GM23338 (cell line): ENCODE measurements around the gene S100PBP. TPM values are rescaled to one million over a fixed set of nuclear protein-coding genes. Genes with fewer than 3 reads are reported as not detected.
A peak's percentile ranks its signal among the peaks of the same experiment; 100 is the strongest.

Experiments used
- ATAC-seq: fragments of 200-7000 bp; cut with Tn5 transposase; 3 replicates; pipeline ENCODE4 v1.9.1; 2020
- DNase-seq: peaks from one replicate; pipeline ENCODE4 v3.0.0-alpha.2; 2015; ENCODE audit warnings: low spot score
- H2AFZ ChIP-seq: fragments of 200-600 bp; sonication (generic); 2 replicates; pipeline ENCODE4 v1.8.0; 2016; ENCODE audit warnings: antibody characterized with exemption, mild to moderate bottlenecking, moderate library complexity
- H3F3A ChIP-seq: fragments of 200-600 bp; sonication (generic); replicated peaks from 2 replicates; pipeline ENCODE4 v1.8.0; 2017; ENCODE audit warnings: antibody characterized with exemption, mixed run types, low read depth
- H3K27ac ChIP-seq: fragments of 200-600 bp; sonication (generic); 2 replicates; pipeline ENCODE4 v1.6.1; 2016; ENCODE audit warnings: low read depth
- H3K27me3 ChIP-seq: fragments of 200-600 bp; sonication (generic); 2 replicates; pipeline ENCODE4 v1.8.0; 2016; ENCODE audit warnings: mild to moderate bottlenecking, mixed run types, moderate library complexity; ENCODE audit not compliant: insufficient read depth
- H3K36me3 ChIP-seq: fragments of 200-600 bp; sonication (generic); 2 replicates; pipeline ENCODE4 v1.8.0; 2016; ENCODE audit warnings: mild to moderate bottlenecking; ENCODE audit not compliant: insufficient read depth
- H3K4me1 ChIP-seq: fragments of 200-600 bp; sonication (generic); 2 replicates; pipeline ENCODE4 v1.8.0; 2016; ENCODE audit warnings: mild to moderate bottlenecking, moderate library complexity; ENCODE audit not compliant: insufficient read depth
- H3K4me2 ChIP-seq: fragments of 200-600 bp; sonication (generic); 2 replicates; pipeline ENCODE4 v1.7.1; 2017; ENCODE audit warnings: mixed run types
- H3K4me3 ChIP-seq: fragments of 200-600 bp; sonication (generic); 2 replicates; pipeline ENCODE4 v1.6.1; 2016; ENCODE audit warnings: mixed run types
- H3K79me2 ChIP-seq: fragments of 200-600 bp; sonication (generic); replicated peaks from 2 replicates; pipeline ENCODE4 v1.8.0; 2017; ENCODE audit warnings: mild to moderate bottlenecking; ENCODE audit not compliant: insufficient read depth
- H3K9me2 ChIP-seq: fragments of 200-600 bp; sonication (generic); 2 replicates; pipeline ENCODE4 v1.8.0; 2017; ENCODE audit not compliant: insufficient read depth
- H4K20me1 ChIP-seq: fragments of 200-600 bp; sonication (generic); replicated peaks from 2 replicates; pipeline ENCODE4 v1.8.0; 2017; ENCODE audit warnings: mild to moderate bottlenecking; ENCODE audit not compliant: insufficient read depth
- H3K27ac Mint-ChIP-seq: 2 replicates; pipeline ENCODE4 v1.8.0; 2020; ENCODE audit warnings: inconsistent platforms, mild to moderate bottlenecking, moderate library complexity, mixed read lengths
- H3K27me3 Mint-ChIP-seq: 3 replicates; pipeline ENCODE4 v1.8.0; 2022; ENCODE audit warnings: low read depth, mild to moderate bottlenecking, moderate library complexity, mixed read lengths, inconsistent platforms; ENCODE audit not compliant: insufficient read depth, poor library complexity
- H3K36me3 Mint-ChIP-seq: 3 replicates; pipeline ENCODE4 v1.8.0; 2021; ENCODE audit warnings: low read depth, mild to moderate bottlenecking, inconsistent platforms, moderate library complexity, mixed read lengths
- H3K4me1 Mint-ChIP-seq: 3 replicates; pipeline ENCODE4 v1.8.0; 2020; ENCODE audit warnings: mild to moderate bottlenecking, inconsistent platforms, mixed read lengths
- H3K4me3 Mint-ChIP-seq: 3 replicates; pipeline ENCODE4 v1.8.0; 2021; ENCODE audit warnings: moderate library complexity, mild to moderate bottlenecking, inconsistent platforms, mixed read lengths
- H3K9me3 Mint-ChIP-seq: 3 replicates; pipeline ENCODE4 v1.8.0; 2020; ENCODE audit warnings: moderate library complexity, mild to moderate bottlenecking, inconsistent platforms, mixed read lengths
- EZH2 ChIP-seq: fragments of 200-600 bp; sonication (generic); IDR thresholded peaks from one replicate; pipeline ENCODE4 v1.8.0; 2017; ENCODE audit warnings: antibody characterized with exemption, mild to moderate bottlenecking, low read depth; ENCODE audit not compliant: unreplicated experiment
- EZH2phosphoT487 ChIP-seq: fragments of 200-600 bp; sonication (generic); IDR thresholded peaks from one replicate; pipeline ENCODE4 v1.8.1; 2018; ENCODE audit warnings: antibody characterized with exemption; ENCODE audit not compliant: unreplicated experiment
- NANOG ChIP-seq: IDR thresholded peaks from 2 replicates; pipeline ENCODE4 v1.6.1; 2016; ENCODE audit warnings: antibody characterized with exemption, borderline replicate concordance
- POLR2AphosphoS5 ChIP-seq: IDR thresholded peaks from 2 replicates; pipeline ENCODE4 v1.6.1; 2016; ENCODE audit warnings: antibody characterized with exemption, low read depth
- ZNF331 ChIP-seq: fragments of 250-450 bp; sonication (Bioruptor Pico); IDR thresholded peaks from 2 replicates; pipeline ENCODE4 v1.5.0; 2020; ENCODE audit warnings: low read depth, mild to moderate bottlenecking, moderate library complexity
- polyA plus RNA-seq: library from polyadenylated mRNA; unstranded; fragments of >200 nt; fragmentation: Nextera tagmentation; extraction: Ambion mirVana; gene quantifications from 2 replicates; pipeline ENCODE4 v1.2.1, GENCODE V29; 2016
- total RNA-seq: library from RNA; depleted of rRNA; stranded (reverse); fragments of >200 nt; shearing (Covaris generic); gene quantifications from 2 replicates; pipeline ENCODE4 v1.2.3, GENCODE V29; 2014
- TF ChIP-seq, protein P1 (sequence below): IDR thresholded peaks from one replicate; pipeline ENCODE4 v1.6.1; 2018; ENCODE audit warnings: antibody characterized with exemption; ENCODE audit not compliant: unreplicated experiment
- TF ChIP-seq, protein P2 (sequence below): fragments of 250-450 bp; sonication (Bioruptor Pico); IDR thresholded peaks from 2 replicates; pipeline ENCODE4 v1.5.0; 2020; ENCODE audit warnings: mild to moderate bottlenecking, moderate library complexity

S100PBP gene
- total and polyA plus RNA-seq, 2 experiments from 2014 or later, result 30.6 to 65.2 TPM

DNA sequence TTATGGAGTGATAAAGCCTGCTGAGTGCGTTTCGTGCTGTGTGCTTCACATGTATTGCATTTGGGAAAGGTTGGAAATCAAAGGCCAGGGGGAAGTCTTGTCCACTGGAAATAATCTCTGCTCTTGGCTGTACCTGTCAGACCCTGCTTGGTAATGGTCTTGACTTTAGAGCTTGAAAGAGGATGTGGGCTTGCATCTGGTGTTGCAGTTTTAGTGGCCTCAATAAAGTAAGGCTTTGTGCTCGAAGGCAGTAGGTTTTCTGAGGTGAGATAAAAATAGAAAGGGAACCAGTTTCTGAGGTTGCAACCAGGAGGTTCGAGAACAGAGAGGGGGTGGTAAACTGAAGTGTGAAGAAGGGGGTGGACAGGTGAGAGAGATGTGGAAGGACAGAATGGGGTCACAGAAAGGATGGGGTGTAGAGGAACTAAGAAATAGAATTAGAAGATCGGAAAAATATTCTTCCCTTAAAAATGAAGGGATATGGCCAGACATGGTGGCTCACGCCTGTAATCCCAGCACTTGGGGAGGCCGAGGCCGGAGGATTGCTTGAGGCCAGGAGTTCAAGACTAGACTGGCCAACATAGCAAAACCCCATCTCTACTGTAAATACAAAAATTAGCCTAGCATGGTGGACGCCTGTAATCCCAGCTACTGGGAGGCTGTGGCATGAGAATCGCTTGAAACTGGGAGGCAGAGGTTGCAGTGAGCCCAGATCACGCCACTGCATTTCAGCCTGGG lies 1.5 kb downstream of the S100PBP start:
- no peak for DNase-seq
- peak overlapping the region; percentile 99 for H3K27ac ChIP-seq
- no peak overlapping the region for H2AFZ ChIP-seq
- Mint-ChIP-seq H3K4me3 (peak overlapping the region; percentile 98), H3K27me3 (peaks cover 7% of the 10 kb centered on the region), H3K27ac (peak overlapping the region; percentile 96), H3K9me3 (no peaks in the 10 kb centered on the region; the same call in 2 of the 3 replicates), H3K4me1 (peaks cover 26% of the 10 kb centered on the region), H3K36me3 (peaks cover 43% of the 10 kb centered on the region)
- peak overlapping the region; percentile 100 for H3K4me3 ChIP-seq
- peak overlapping the region; percentile 91 for H3K4me2 ChIP-seq
- no peaks in the 10 kb centered on the region for H3K9me2 ChIP-seq
- peaks cover 17% of the 10 kb centered on the region; the same call in 1 of the 2 replicates for H4K20me1 ChIP-seq
- peaks cover 86% of the 10 kb centered on the region for H3K79me2 ChIP-seq
- no peak for ATAC-seq
- H3K27me3 ChIP-seq, result no peaks in the 10 kb centered on the region
- H3F3A ChIP-seq, result peaks cover 5% of the 10 kb centered on the region
- TF ChIP-seq EZH2 (no peak), EZH2phosphoT487 (no peak), POLR2AphosphoS5 (no peak), NANOG (no peak), ZNF331 (CRISPR knock-in tag) (no peak)
- TF ChIP-seq, protein P1, sequence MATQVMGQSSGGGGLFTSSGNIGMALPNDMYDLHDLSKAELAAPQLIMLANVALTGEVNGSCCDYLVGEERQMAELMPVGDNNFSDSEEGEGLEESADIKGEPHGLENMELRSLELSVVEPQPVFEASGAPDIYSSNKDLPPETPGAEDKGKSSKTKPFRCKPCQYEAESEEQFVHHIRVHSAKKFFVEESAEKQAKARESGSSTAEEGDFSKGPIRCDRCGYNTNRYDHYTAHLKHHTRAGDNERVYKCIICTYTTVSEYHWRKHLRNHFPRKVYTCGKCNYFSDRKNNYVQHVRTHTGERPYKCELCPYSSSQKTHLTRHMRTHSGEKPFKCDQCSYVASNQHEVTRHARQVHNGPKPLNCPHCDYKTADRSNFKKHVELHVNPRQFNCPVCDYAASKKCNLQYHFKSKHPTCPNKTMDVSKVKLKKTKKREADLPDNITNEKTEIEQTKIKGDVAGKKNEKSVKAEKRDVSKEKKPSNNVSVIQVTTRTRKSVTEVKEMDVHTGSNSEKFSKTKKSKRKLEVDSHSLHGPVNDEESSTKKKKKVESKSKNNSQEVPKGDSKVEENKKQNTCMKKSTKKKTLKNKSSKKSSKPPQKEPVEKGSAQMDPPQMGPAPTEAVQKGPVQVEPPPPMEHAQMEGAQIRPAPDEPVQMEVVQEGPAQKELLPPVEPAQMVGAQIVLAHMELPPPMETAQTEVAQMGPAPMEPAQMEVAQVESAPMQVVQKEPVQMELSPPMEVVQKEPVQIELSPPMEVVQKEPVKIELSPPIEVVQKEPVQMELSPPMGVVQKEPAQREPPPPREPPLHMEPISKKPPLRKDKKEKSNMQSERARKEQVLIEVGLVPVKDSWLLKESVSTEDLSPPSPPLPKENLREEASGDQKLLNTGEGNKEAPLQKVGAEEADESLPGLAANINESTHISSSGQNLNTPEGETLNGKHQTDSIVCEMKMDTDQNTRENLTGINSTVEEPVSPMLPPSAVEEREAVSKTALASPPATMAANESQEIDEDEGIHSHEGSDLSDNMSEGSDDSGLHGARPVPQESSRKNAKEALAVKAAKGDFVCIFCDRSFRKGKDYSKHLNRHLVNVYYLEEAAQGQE, result no peak
- TF ChIP-seq, protein P2, sequence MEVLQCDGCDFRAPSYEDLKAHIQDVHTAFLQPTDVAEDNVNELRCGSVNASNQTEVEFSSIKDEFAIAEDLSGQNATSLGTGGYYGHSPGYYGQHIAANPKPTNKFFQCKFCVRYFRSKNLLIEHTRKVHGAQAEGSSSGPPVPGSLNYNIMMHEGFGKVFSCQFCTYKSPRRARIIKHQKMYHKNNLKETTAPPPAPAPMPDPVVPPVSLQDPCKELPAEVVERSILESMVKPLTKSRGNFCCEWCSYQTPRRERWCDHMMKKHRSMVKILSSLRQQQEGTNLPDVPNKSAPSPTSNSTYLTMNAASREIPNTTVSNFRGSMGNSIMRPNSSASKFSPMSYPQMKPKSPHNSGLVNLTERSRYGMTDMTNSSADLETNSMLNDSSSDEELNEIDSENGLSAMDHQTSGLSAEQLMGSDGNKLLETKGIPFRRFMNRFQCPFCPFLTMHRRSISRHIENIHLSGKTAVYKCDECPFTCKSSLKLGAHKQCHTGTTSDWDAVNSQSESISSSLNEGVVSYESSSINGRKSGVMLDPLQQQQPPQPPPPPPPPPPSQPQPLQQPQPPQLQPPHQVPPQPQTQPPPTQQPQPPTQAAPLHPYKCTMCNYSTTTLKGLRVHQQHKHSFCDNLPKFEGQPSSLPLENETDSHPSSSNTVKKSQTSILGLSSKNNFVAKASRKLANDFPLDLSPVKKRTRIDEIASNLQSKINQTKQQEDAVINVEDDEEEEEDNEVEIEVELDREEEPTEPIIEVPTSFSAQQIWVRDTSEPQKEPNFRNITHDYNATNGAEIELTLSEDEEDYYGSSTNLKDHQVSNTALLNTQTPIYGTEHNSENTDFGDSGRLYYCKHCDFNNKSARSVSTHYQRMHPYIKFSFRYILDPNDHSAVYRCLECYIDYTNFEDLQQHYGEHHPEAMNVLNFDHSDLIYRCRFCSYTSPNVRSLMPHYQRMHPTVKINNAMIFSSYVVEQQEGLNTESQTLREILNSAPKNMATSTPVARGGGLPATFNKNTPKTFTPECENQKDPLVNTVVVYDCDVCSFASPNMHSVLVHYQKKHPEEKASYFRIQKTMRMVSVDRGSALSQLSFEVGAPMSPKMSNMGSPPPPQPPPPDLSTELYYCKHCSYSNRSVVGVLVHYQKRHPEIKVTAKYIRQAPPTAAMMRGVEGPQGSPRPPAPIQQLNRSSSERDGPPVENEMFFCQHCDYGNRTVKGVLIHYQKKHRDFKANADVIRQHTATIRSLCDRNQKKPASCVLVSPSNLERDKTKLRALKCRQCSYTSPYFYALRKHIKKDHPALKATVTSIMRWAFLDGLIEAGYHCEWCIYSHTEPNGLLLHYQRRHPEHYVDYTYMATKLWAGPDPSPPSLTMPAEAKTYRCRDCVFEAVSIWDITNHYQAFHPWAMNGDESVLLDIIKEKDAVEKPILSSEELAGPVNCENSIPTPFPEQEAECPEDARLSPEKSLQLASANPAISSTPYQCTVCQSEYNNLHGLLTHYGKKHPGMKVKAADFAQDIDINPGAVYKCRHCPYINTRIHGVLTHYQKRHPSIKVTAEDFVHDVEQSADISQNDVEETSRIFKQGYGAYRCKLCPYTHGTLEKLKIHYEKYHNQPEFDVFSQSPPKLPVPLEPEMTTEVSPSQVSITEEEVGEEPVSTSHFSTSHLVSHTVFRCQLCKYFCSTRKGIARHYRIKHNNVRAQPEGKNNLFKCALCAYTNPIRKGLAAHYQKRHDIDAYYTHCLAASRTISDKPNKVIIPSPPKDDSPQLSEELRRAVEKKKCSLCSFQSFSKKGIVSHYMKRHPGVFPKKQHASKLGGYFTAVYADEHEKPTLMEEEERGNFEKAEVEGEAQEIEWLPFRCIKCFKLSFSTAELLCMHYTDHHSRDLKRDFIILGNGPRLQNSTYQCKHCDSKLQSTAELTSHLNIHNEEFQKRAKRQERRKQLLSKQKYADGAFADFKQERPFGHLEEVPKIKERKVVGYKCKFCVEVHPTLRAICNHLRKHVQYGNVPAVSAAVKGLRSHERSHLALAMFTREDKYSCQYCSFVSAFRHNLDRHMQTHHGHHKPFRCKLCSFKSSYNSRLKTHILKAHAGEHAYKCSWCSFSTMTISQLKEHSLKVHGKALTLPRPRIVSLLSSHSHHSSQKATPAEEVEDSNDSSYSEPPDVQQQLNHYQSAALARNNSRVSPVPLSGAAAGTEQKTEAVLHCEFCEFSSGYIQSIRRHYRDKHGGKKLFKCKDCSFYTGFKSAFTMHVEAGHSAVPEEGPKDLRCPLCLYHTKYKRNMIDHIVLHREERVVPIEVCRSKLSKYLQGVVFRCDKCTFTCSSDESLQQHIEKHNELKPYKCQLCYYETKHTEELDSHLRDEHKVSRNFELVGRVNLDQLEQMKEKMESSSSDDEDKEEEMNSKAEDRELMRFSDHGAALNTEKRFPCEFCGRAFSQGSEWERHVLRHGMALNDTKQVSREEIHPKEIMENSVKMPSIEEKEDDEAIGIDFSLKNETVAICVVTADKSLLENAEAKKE (CRISPR knock-in tag), result no peak
- H3K4me1 ChIP-seq, result peaks cover 26% of the 10 kb centered on the region
- H3K36me3 ChIP-seq, result peaks cover 16% of the 10 kb centered on the region; the same call in 1 of the 2 replicates
